Left lung (tissue), 10 donors: ENCODE measurements around the gene ABCA13. TPM values are rescaled to one million over a fixed set of nuclear protein-coding genes. Genes with fewer than 3 reads are reported as not detected.
A peak's percentile ranks its signal among the peaks of the same experiment; 100 is the strongest.

Source experiments
- ATAC-seq: fragments of 200-7000 bp; cut with Tn5 transposase; one replicate; pipeline ENCODE4 v1.9.1; 2020; ENCODE audit warnings: moderate library complexity
- DNase-seq, 4 donors: peaks; one replicate each; pipeline ENCODE4 v3.0.0-alpha.2; 2013 to 2020
- H3K27ac ChIP-seq, 2 donors: fragments of 200-600 bp; sonication (generic) in 1 of 2; one replicate each; pipeline versions ENCODE4 v1.5.0 to v1.8.0; 2020 to 2021
- H3K27me3 ChIP-seq, 2 donors: fragments of 200-600 bp; sonication (generic) in 1 of 2; one replicate each; pipeline versions ENCODE4 v1.5.0 to v1.8.0; 2020 to 2021
- H3K36me3 ChIP-seq, 2 donors: fragments of 200-600 bp; sonication (generic) in 1 of 2; one replicate each; pipeline versions ENCODE4 v1.5.0 to v1.8.0; 2020 to 2021
- H3K4me1 ChIP-seq, 2 donors: fragments of 200-600 bp; one replicate each; pipeline ENCODE4 v1.8.0; 2021
- H3K4me3 ChIP-seq, 2 donors: fragments of 200-600 bp; sonication (generic) in 1 of 2; one replicate each; pipeline versions ENCODE4 v1.5.0 to v1.8.0; 2020 to 2021; ENCODE audit warnings: mild to moderate bottlenecking in 1 of 2
- H3K9me3 ChIP-seq, 2 donors: fragments of 200-600 bp; sonication (generic) in 1 of 2; one replicate each; pipeline versions ENCODE4 v1.5.0 to v1.8.0; 2020 to 2021
- CTCF ChIP-seq, 2 donors: fragments of 200-600 bp; sonication (generic) in 1 of 2; IDR thresholded peaks; one replicate each; pipeline versions ENCODE4 v1.5.0 to v1.8.0; 2021; ENCODE audit warnings: antibody characterized with exemption in 2 of 2
- intact Hi-C, 2 donors: fragments of 100-400 bp; cut with DNase I; formaldehyde crosslinking; loops; one replicate each; pipeline versions ENCODE4 v1.11.2 to v1.14.2; 2022
- polyA plus RNA-seq, 6 donors: library from polyadenylated mRNA; unstranded; fragments of 120-200 nt; gene quantifications; one replicate each; pipeline ENCODE4 v1.2.1, GENCODE V29; 2013; ENCODE audit not compliant: insufficient read length in 6 of 6
- total RNA-seq, 2 donors: library from RNA; stranded (reverse); fragmentation: NEBNext Ultra II Directional; extraction: Animal tissue kit (Norgen Biotek cat#: 25700); gene quantifications; one replicate each; pipeline ENCODE4 v1.2.1, GENCODE V29; 2021
- donor health status: DM: no; HTN: yes; CAD: no.
- donor health status: DM: no; HTN: no; CAD: no.

ABCA13 gene
- total and polyA plus RNA-seq, 8 donors = 0.55 to 2.9 (median 1.7) TPM

- H3K27me3 ChIP-seq = no peaks in the 10 kb centered on the region
- H3K4me1 ChIP-seq = no peaks in the 10 kb centered on the region
- DNase-seq (no peak), ATAC-seq (no peak)
- intact Hi-C loops = no loop called here
- peaks cover 0 to 21% of the 10 kb centered on the region in 2 donors for H3K36me3 ChIP-seq
- no peak overlapping the region for H3K4me3 ChIP-seq
- H3K9me3 ChIP-seq = no peaks in the 10 kb centered on the region
- no peak for TF ChIP-seq CTCF (IDR thresholded peaks at IDR 0.05)
- H3K27ac ChIP-seq = no peak overlapping the region
These were observed 138.5 kb downstream of the ABCA13 start for GRCh38 chr7:48309720-48310119.

GRCh38 chr7:48311464-48312100, 140.3 kb downstream of the ABCA13 start:
- no peak for TF ChIP-seq CTCF (IDR thresholded peaks at IDR 0.05)
- Histone ChIP-seq H3K4me1 (no peaks in the 10 kb centered on the region), H3K9me3 (no peaks in the 10 kb centered on the region), H3K27ac (no peak overlapping the region), H3K4me3 (no peak overlapping the region), H3K27me3 (no peaks in the 10 kb centered on the region), H3K36me3 (peaks cover 0 to 8% of the 10 kb centered on the region in 2 donors)
- intact Hi-C loops = no loop called here
- peak; percentile 16 for ATAC-seq
- no peak for DNase-seq

GRCh38 chr7:48312151-48312550, 140.9 kb downstream of the ABCA13 start:
- Histone ChIP-seq H3K9me3 (no peaks in the 10 kb centered on the region), H3K36me3 (peaks cover 0 to 8% of the 10 kb centered on the region in 2 donors), H3K27me3 (no peaks in the 10 kb centered on the region), H3K4me3 (no peak overlapping the region), H3K4me1 (no peaks in the 10 kb centered on the region), H3K27ac (no peak overlapping the region)
- no peak for ATAC-seq
- no peak for DNase-seq
- intact Hi-C loops = no loop called here
- TF ChIP-seq CTCF (IDR thresholded peaks at IDR 0.05) = no peak

GRCh38 chr7:48316768-48317167, 145.5 kb downstream of the ABCA13 start:
- Histone ChIP-seq H3K36me3 (peaks cover 0 to 10% of the 10 kb centered on the region in 2 donors), H3K4me3 (no peak overlapping the region), H3K27ac (no peak overlapping the region), H3K4me1 (no peaks in the 10 kb centered on the region), H3K27me3 (no peaks in the 10 kb centered on the region), H3K9me3 (no peaks in the 10 kb centered on the region)
- no peak for ATAC-seq
- DNase-seq = no peak
- no peak for TF ChIP-seq CTCF (IDR thresholded peaks at IDR 0.05)
- intact Hi-C loops = no loop called here

- Histone ChIP-seq H3K27me3 (no peaks in the 10 kb centered on the region), H3K36me3 (peaks cover 0 to 9% of the 10 kb centered on the region in 2 donors), H3K9me3 (no peaks in the 10 kb centered on the region), H3K4me1 (no peaks in the 10 kb centered on the region), H3K4me3 (no peak overlapping the region), H3K27ac (no peak overlapping the region)
- DNase-seq (no peak), ATAC-seq (no peak)
- intact Hi-C loops = no loop called here
- TF ChIP-seq CTCF (IDR thresholded peaks at IDR 0.05) = no peak
These were observed 146.1 kb downstream of the ABCA13 start for GRCh38 chr7:48317360-48317759.
